ENCODE results near the gene C17orf100.

The C17orf100 gene

DNA sequence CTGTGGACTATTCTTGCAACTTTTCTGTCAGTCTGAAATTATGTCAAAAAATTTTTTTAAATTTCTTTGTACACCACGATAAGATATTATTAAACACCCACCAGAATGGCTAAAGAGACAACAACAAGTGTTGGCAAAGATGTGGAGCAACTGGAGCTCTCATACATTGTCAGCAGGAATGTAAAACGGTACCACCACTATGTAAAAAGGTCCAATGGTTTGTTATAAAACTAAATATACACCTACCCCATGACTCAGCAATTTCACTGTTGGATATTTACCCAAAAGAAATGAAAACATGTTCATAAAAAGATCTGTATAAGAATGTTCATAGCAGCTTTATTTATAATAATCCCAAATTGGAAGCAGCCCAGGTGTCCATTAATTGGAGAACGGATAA, 18.3 kb upstream of the C17orf100 start:
- no peak overlapping the region for H3K4me3 ChIP-seq (ENCODE audit: low read length)
- H3K36me3 ChIP-seq (ENCODE audit: control insufficient read depth, low read depth, low read length) = peaks cover 46% of the 10 kb centered on the region
- H3K4me1 ChIP-seq (ENCODE audit: control insufficient read depth, low read depth, low read length) = no peaks in the 10 kb centered on the region
- H3K9me3 ChIP-seq (ENCODE audit: control insufficient read depth, low read depth, low read length) = no peaks in the 10 kb centered on the region
- H3K27ac ChIP-seq (ENCODE audit: low read length) = no peak overlapping the region
- no peaks in the 10 kb centered on the region for H3K27me3 ChIP-seq (ENCODE audit: control insufficient read depth, insufficient read depth, low read length)
- H3K9ac ChIP-seq (ENCODE audit: low read length) = no peak overlapping the region

DNA sequence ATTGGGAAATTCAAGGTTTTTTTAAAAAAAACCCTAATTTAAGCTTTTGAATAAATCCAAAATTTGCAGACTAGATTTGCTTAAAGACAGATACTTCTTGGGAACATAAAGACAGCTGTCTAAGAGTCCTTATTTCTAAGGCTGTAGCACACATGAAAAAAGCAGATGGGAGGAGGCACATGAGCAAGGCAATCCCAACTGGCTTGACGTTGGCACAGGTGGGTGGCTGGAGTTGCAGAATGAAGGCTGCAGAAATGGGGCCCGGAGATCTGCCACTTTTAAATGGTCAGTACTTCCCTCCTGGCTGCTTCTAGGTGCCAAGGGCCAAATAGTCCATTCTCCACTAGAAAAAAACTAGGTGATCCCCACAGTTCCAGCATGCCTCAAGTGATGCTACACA, 15.5 kb upstream of the C17orf100 start:
- no peaks in the 10 kb centered on the region for H3K9me3 ChIP-seq (ENCODE audit: control insufficient read depth, low read depth, low read length)
- no peak overlapping the region for H3K9ac ChIP-seq (ENCODE audit: low read length)
- no peak overlapping the region for H3K27ac ChIP-seq (ENCODE audit: low read length)
- no peak overlapping the region for H3K4me3 ChIP-seq (ENCODE audit: low read length)
- peaks cover 4% of the 10 kb centered on the region for H3K4me1 ChIP-seq (ENCODE audit: control insufficient read depth, low read depth, low read length)
- H3K36me3 ChIP-seq (ENCODE audit: control insufficient read depth, low read depth, low read length) = peaks cover 28% of the 10 kb centered on the region
- H3K27me3 ChIP-seq (ENCODE audit: control insufficient read depth, insufficient read depth, low read length) = no peaks in the 10 kb centered on the region

- Histone ChIP-seq H3K27me3 (ENCODE audit: control insufficient read depth, insufficient read depth, low read length) (no peaks in the 10 kb centered on the region), H3K9me3 (ENCODE audit: control insufficient read depth, low read depth, low read length) (no peaks in the 10 kb centered on the region), H3K36me3 (ENCODE audit: control insufficient read depth, low read depth, low read length) (peaks cover 23% of the 10 kb centered on the region), H3K4me3 (ENCODE audit: low read length) (no peak overlapping the region), H3K9ac (ENCODE audit: low read length) (no peak overlapping the region), H3K4me1 (ENCODE audit: control insufficient read depth, low read depth, low read length) (peaks cover 6% of the 10 kb centered on the region), H3K27ac (ENCODE audit: low read length) (no peak overlapping the region)
These were observed 14.7 kb upstream of the C17orf100 start for GRCh38 chr17:6636616-6637457.

- Histone ChIP-seq H3K4me1 (ENCODE audit: control insufficient read depth, low read depth, low read length) (peaks cover 9% of the 10 kb centered on the region), H3K9me3 (ENCODE audit: control insufficient read depth, low read depth, low read length) (no peaks in the 10 kb centered on the region), H3K27me3 (ENCODE audit: control insufficient read depth, insufficient read depth, low read length) (no peaks in the 10 kb centered on the region), H3K27ac (ENCODE audit: low read length) (no peak overlapping the region), H3K4me3 (ENCODE audit: low read length) (no peak overlapping the region), H3K9ac (ENCODE audit: low read length) (no peak overlapping the region), H3K36me3 (ENCODE audit: control insufficient read depth, low read depth, low read length) (peaks cover 20% of the 10 kb centered on the region)
These were observed 14.1 kb upstream of the C17orf100 start for GRCh38 chr17:6637458-6637840.

- Histone ChIP-seq H3K9ac (ENCODE audit: low read length) (no peak overlapping the region), H3K27ac (ENCODE audit: low read length) (no peak overlapping the region), H3K4me1 (ENCODE audit: control insufficient read depth, low read depth, low read length) (peaks cover 9% of the 10 kb centered on the region), H3K27me3 (ENCODE audit: control insufficient read depth, insufficient read depth, low read length) (no peaks in the 10 kb centered on the region), H3K4me3 (ENCODE audit: low read length) (no peak overlapping the region), H3K36me3 (ENCODE audit: control insufficient read depth, low read depth, low read length) (peaks cover 20% of the 10 kb centered on the region), H3K9me3 (ENCODE audit: control insufficient read depth, low read depth, low read length) (no peaks in the 10 kb centered on the region)
These were observed 13.3 kb upstream of the C17orf100 start for GRCh38 chr17:6638046-6638908.

- H3K4me3 ChIP-seq (ENCODE audit: low read length) = peak overlapping the region; percentile 89
- H3K4me1 ChIP-seq (ENCODE audit: control insufficient read depth, low read depth, low read length) = peaks cover 9% of the 10 kb centered on the region
- H3K9ac ChIP-seq (ENCODE audit: low read length) = peak overlapping the region; percentile 88
- peaks cover 22% of the 10 kb centered on the region for H3K36me3 ChIP-seq (ENCODE audit: control insufficient read depth, low read depth, low read length)
- H3K27me3 ChIP-seq (ENCODE audit: control insufficient read depth, insufficient read depth, low read length) = no peaks in the 10 kb centered on the region
- H3K9me3 ChIP-seq (ENCODE audit: control insufficient read depth, low read depth, low read length) = no peaks in the 10 kb centered on the region
- no peak overlapping the region for H3K27ac ChIP-seq (ENCODE audit: low read length)
These were observed 12.5 kb upstream of the C17orf100 start for GRCh38 chr17:6639014-6639585.

GRCh38 chr17:6639586-6640535, 11.7 kb upstream of the C17orf100 start:
- peak overlapping the region; percentile 89 for H3K4me3 ChIP-seq (ENCODE audit: low read length)
- H3K9me3 ChIP-seq (ENCODE audit: control insufficient read depth, low read depth, low read length) = no peaks in the 10 kb centered on the region

DNA sequence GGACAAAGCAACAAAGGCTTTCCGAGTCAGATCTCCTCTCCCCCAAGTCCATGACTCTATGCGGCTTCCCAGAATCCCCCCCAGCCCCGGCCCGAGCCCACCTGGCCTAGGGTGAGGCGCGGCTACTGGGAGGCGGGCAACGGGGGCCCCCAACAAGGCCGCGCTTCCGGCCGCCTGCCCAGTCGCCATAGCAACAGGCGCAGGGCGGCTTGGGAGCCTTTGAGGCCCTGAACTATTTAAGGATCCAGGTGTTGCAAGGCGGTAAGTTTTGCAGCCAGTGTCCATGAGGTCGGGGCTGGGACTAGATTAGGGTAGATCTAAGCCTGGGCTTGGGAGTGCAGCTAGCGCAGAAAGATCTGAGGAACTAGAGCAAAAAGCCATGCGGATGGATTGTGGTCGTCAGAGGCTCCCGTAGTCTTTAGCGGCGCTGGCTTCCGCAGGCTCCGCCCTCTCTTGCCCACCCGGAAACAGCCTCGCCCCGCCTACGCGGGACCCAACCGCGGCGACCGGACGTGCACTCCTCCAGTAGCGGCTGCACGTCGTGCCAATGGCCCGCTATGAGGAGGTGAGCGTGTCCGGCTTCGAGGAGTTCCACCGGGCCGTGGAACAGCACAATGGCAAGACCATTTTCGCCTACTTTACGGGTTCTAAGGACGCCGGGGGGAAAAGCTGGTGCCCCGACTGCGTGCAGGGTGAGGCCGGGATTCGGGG, 10.9 kb upstream of the C17orf100 start, which contains the start of the genes KIAA0753 and TXNDC17:
Gene KIAA0753 (minus strand): TSS at position 176 of the 711 bp plus-strand sequence. CDS start 5,608 bp downstream, outside the sequence.
Gene TXNDC17 (plus strand): TSS at position 525 of the 711 bp plus-strand sequence. CDS start 23 bp downstream, at position 548.
- Histone ChIP-seq H3K9ac (ENCODE audit: low read length) (peak within 1 kb of the TSS; percentile 88), H3K27ac (ENCODE audit: low read length) (peak within 1 kb of the TSS; percentile 84), H3K4me3 (ENCODE audit: low read length) (peak within 1 kb of the TSS; percentile 89), H3K4me1 (ENCODE audit: control insufficient read depth, low read depth, low read length) (peaks cover 9% of the 10 kb centered on the region), H3K9me3 (ENCODE audit: control insufficient read depth, low read depth, low read length) (no peaks in the 10 kb centered on the region), H3K36me3 (ENCODE audit: control insufficient read depth, low read depth, low read length) (peaks cover 30% of the 10 kb centered on the region), H3K27me3 (ENCODE audit: control insufficient read depth, insufficient read depth, low read length) (no peaks in the 10 kb centered on the region)

More at GRCh38 chr17:6639586-6640535, 11.7 kb upstream of the C17orf100 start:
- Histone ChIP-seq H3K4me1 (ENCODE audit: control insufficient read depth, low read depth, low read length) (peaks cover 9% of the 10 kb centered on the region), H3K9ac (ENCODE audit: low read length) (peak overlapping the region; percentile 88), H3K27ac (ENCODE audit: low read length) (peak overlapping the region; percentile 84), H3K36me3 (ENCODE audit: control insufficient read depth, low read depth, low read length) (peaks cover 24% of the 10 kb centered on the region), H3K27me3 (ENCODE audit: control insufficient read depth, insufficient read depth, low read length) (no peaks in the 10 kb centered on the region)

DNA sequence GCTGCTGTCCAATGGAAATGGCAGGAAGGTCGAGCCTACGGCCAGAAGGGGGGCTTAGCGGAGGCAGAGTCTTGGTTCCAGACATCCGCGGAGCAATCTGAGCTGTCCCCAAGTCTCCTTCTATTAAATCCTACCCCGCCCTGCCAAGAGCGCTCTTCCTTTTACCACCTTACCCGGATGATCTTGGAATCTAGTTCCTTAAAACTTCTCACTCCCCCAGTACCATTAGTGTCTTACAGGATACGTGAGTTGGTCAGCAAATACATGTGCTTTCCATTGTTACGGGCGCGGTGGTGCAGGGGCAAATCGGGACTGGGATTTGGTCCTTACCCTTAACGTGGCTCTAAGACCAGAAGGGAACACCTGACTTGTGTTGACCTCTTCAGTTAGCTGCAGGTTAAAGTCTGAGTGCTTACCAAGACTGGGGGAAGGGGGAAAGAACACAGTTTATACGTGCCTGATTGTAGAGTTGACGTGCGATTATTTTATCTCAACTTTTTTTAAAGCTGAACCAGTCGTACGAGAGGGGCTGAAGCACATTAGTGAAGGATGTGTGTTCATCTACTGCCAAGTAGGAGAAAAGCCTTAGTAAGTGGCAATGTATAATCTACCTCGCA, 10.2 kb upstream of the C17orf100 start:
- Histone ChIP-seq H3K4me1 (ENCODE audit: control insufficient read depth, low read depth, low read length) (peaks cover 9% of the 10 kb centered on the region), H3K9ac (ENCODE audit: low read length) (peak overlapping the region; percentile 88), H3K27me3 (ENCODE audit: control insufficient read depth, insufficient read depth, low read length) (no peaks in the 10 kb centered on the region), H3K27ac (ENCODE audit: low read length) (peak overlapping the region; percentile 81), H3K36me3 (ENCODE audit: control insufficient read depth, low read depth, low read length) (peaks cover 30% of the 10 kb centered on the region), H3K4me3 (ENCODE audit: low read length) (peak overlapping the region; percentile 89), H3K9me3 (ENCODE audit: control insufficient read depth, low read depth, low read length) (no peaks in the 10 kb centered on the region)

DNA sequence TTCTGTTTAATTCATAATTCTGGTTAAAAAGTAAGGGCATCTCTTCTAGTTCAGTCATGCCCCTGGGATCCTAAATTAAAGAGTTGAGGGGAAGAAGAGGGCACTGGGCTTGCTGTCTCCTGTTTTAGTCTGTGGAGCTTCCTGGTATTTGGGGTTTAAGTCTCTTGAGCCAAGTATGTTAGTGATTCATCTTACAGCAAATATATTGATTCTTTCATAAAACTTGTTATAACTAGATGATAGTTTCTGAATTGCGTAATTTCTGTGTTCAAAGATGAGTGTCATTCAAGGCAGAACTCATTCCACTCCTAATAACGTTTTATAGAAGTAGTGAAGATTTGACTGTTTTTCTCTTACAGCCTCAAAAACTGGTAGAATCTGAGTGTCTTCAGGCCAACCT, 9.0 kb upstream of the C17orf100 start:
- no peaks in the 10 kb centered on the region for H3K9me3 ChIP-seq (ENCODE audit: control insufficient read depth, low read depth, low read length)
- H3K9ac ChIP-seq (ENCODE audit: low read length) = no peak overlapping the region
- peaks cover 9% of the 10 kb centered on the region for H3K4me1 ChIP-seq (ENCODE audit: control insufficient read depth, low read depth, low read length)
- H3K27me3 ChIP-seq (ENCODE audit: control insufficient read depth, insufficient read depth, low read length) = no peaks in the 10 kb centered on the region
- no peak overlapping the region for H3K4me3 ChIP-seq (ENCODE audit: low read length)
- H3K36me3 ChIP-seq (ENCODE audit: control insufficient read depth, low read depth, low read length) = peaks cover 32% of the 10 kb centered on the region
- H3K27ac ChIP-seq (ENCODE audit: low read length) = no peak overlapping the region

Data from iPS-18a (cell line).